Gastrocnemius medialis (tissue), 4 donors: ENCODE measurements around the gene DCUN1D1.

ENCODE experiments used
- CTCF ChIP-seq, 5 experiments: fragments of 450-650 bp in 3 of 5; fragments of 200-600 bp in 2 of 5; sonication (generic) in 2 of 5; IDR thresholded peaks in 4 of 5; conservative IDR thresholded peaks in 1 of 5; 1 replicate in 4 of 5; 2 replicates in 1 of 5; pipeline ENCODE4 v1.5.1; 2016 to 2019; ENCODE audit warnings: antibody characterized with exemption in 5 of 5, mild to moderate bottlenecking in 3 of 5, moderate library complexity in 3 of 5
- POLR2A ChIP-seq, 2 donors: fragments of 450-650 bp; IDR thresholded peaks; one replicate each; pipeline ENCODE4 v1.6.1; 2017; ENCODE audit warnings: antibody characterized with exemption in 2 of 2, mild to moderate bottlenecking in 2 of 2, moderate library complexity in 2 of 2

GRCh38 chr3:182964179-182964578 lies 16.2 kb downstream of the DCUN1D1 start:
- TF ChIP-seq POLR2A (IDR thresholded peaks at IDR 0.05) (no peak), CTCF (IDR thresholded peaks at IDR 0.05 in 4 of 5, conservative IDR thresholded peaks at IDR 0.05 in 1 of 5) (no peak)
